Stomach (tissue), 9 donors: Measurements from ENCODE around the gene PSME1. TPM values are rescaled to one million over a fixed set of nuclear protein-coding genes. Genes with fewer than 3 reads are reported as not detected.

Experiments used
- DNase-seq, 2 donors: peaks; one replicate each; pipeline versions ENCODE4 v3.0.0 to v3.0.0-alpha.2; 2013 to 2019
- H3K27ac ChIP-seq, 5 donors: fragments of 200-600 bp in 4 of 5; sonication (generic) in 4 of 5; one replicate each; pipeline ENCODE4 v1.5.1; 2013 to 2019; ENCODE audit warnings: mild to moderate bottlenecking in 1 of 5, moderate library complexity in 1 of 5
- H3K27me3 ChIP-seq, 3 donors: fragments of 200-600 bp; sonication (generic); one replicate each; pipeline ENCODE4 v1.5.1; 2017 to 2019; ENCODE audit warnings: mixed run types in 1 of 3
- H3K36me3 ChIP-seq, 4 donors: fragments of 200-600 bp; sonication (generic); 1 replicate in 3 of 4; 2 replicates in 1 of 4; pipeline ENCODE4 v1.5.1; 2016 to 2019
- H3K4me1 ChIP-seq, 4 donors: fragments of 200-600 bp; sonication (generic); one replicate each; pipeline ENCODE4 v1.5.1; 2016 to 2019
- H3K4me3 ChIP-seq, 4 donors: fragments of 200-600 bp; sonication (generic) in 3 of 4; one replicate each; pipeline ENCODE4 v1.5.1; 2016 to 2019; ENCODE audit warnings: mild to moderate bottlenecking in 1 of 4
- H3K9me3 ChIP-seq, 4 donors: fragments of 200-600 bp; sonication (generic); one replicate each; pipeline ENCODE4 v1.5.1; 2016 to 2019
- EP300 ChIP-seq: sonication (generic); formaldehyde crosslinking; IDR thresholded peaks from one replicate; pipeline ENCODE4 v1.6.1; 2017; ENCODE audit warnings: antibody characterized with exemption
- POLR2A ChIP-seq, 4 donors: fragments of 450-650 bp; IDR thresholded peaks; one replicate each; pipeline ENCODE4 v1.6.1; 2016; ENCODE audit warnings: antibody characterized with exemption in 4 of 4, control low read depth in 2 of 4, mild to moderate bottlenecking in 1 of 4, moderate library complexity in 1 of 4
- POLR2AphosphoS5 ChIP-seq, 3 donors: sonication (generic); formaldehyde crosslinking; IDR thresholded peaks; one replicate each; pipeline ENCODE4 v1.6.1; 2016; ENCODE audit warnings: antibody characterized with exemption in 3 of 3
- WGBS, 5 donors: extraction: QIAGEN DNeasy Blood & Tissue Kit in 3 of 5; methylation state at CpG; one replicate each; pipeline versions ENCODE4 v1.1.5 to v1.1.7; 2013 to 2018; 5-methylcytosine and 5-hydroxymethylcytosine counted together
- intact Hi-C: fragments of 100-400 bp; cut with DNase I; formaldehyde crosslinking; loops from one replicate; pipeline ENCODE4 v1.15.1; 2023; ENCODE audit warnings: low total_unique reads
- polyA plus RNA-seq, 3 donors: library from polyadenylated mRNA; stranded (reverse); fragments of 200-250 nt; gene quantifications; one replicate each; pipeline ENCODE4 v1.2.3, GENCODE V29; 2013
- total RNA-seq, 5 donors: library from RNA; depleted of rRNA; stranded (reverse); fragments of >200 nt; gene quantifications; one replicate each; pipeline versions ENCODE4 v1.1.0 to v1.2.3, GENCODE V29; 2014 to 2016
- TF ChIP-seq, protein P1 (sequence below), 7 experiments: fragments of 450-650 bp in 4 of 7; fragments of 200-600 bp in 3 of 7; sonication (generic) in 3 of 7; IDR thresholded peaks; one replicate each; pipeline ENCODE4 v1.5.1; 2016 to 2019; ENCODE audit warnings: antibody characterized with exemption in 7 of 7, control low read depth in 2 of 7, mild to moderate bottlenecking in 1 of 7
- donor health status: healthy with polysubstance abuse.
- donor health status: Bipolar disorder and iron deficiency.
- donor health status: healthy.

Gene PSME1
- total and polyA plus RNA-seq, 8 donors: 38.5 to 322 (median 114) TPM

DNA sequence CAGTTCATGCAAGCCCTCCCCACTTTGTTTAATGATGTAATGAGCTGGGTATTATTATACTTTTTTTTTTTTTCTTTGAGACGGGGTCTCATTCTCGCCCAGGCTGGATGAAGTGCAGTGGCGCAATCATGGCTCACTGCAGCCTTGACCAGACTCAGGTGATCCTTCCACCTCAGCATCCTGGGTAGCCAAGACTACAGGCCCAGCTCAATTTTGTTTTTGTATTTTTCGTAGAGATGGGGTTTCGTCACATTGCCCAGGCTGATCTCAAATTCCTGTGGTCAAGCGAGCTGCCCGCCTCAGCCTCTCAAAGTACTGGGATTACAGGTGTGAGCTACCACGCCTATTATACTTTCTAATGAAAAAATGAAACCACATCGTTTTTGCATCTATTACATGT is 25.9 kb upstream of the PSME1 start:
- H3K4me3 ChIP-seq: no peak overlapping the region
- no peaks in the 10 kb centered on the region for H3K9me3 ChIP-seq
- TF ChIP-seq POLR2A (IDR thresholded peaks at IDR 0.05): no peak
- TF ChIP-seq, protein P1, sequence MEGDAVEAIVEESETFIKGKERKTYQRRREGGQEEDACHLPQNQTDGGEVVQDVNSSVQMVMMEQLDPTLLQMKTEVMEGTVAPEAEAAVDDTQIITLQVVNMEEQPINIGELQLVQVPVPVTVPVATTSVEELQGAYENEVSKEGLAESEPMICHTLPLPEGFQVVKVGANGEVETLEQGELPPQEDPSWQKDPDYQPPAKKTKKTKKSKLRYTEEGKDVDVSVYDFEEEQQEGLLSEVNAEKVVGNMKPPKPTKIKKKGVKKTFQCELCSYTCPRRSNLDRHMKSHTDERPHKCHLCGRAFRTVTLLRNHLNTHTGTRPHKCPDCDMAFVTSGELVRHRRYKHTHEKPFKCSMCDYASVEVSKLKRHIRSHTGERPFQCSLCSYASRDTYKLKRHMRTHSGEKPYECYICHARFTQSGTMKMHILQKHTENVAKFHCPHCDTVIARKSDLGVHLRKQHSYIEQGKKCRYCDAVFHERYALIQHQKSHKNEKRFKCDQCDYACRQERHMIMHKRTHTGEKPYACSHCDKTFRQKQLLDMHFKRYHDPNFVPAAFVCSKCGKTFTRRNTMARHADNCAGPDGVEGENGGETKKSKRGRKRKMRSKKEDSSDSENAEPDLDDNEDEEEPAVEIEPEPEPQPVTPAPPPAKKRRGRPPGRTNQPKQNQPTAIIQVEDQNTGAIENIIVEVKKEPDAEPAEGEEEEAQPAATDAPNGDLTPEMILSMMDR (IDR thresholded peaks at IDR 0.05): no peak
- TF ChIP-seq EP300: no peak
- TF ChIP-seq POLR2AphosphoS5 (IDR thresholded peaks at IDR 0.05): no peak
- peaks cover 10 to 22% (median 19%) of the 10 kb centered on the region in 4 donors for H3K4me1 ChIP-seq
- DNase-seq: no peak
- no peak overlapping the region for H3K27ac ChIP-seq
- H3K27me3 ChIP-seq: no peaks in the 10 kb centered on the region
- intact Hi-C loops: no loop called here
- H3K36me3 ChIP-seq: no peaks in the 10 kb centered on the region
- WGBS, 5 donors: 64 to 75% (median 68%) methylated on average over 9 of the region's 9 CpGs

- peaks cover 10 to 26% (median 21%) of the 10 kb centered on the region in 4 donors for H3K4me1 ChIP-seq
- H3K27me3 ChIP-seq: no peaks in the 10 kb centered on the region
- intact Hi-C loops: no loop called here
- no peak overlapping the region for H3K4me3 ChIP-seq
- H3K9me3 ChIP-seq: no peaks in the 10 kb centered on the region
- DNase-seq: no peak
- WGBS, 5 donors: 24 to 56% (median 45%) methylated on average over 1 of the region's 1 CpG
- peak overlapping the region in 1 of 5 donors; percentile 51 for H3K27ac ChIP-seq
- no peaks in the 10 kb centered on the region for H3K36me3 ChIP-seq
- TF ChIP-seq, protein P1 (IDR thresholded peaks at IDR 0.05): no peak
- TF ChIP-seq POLR2A (IDR thresholded peaks at IDR 0.05) (no peak), POLR2AphosphoS5 (IDR thresholded peaks at IDR 0.05) (no peak), EP300 (no peak)
Measured at GRCh38 chr14:24110523-24110922, 25.5 kb upstream of the PSME1 start.

GRCh38 chr14:24113379-24113800 is 22.6 kb upstream of the PSME1 start:
- Histone ChIP-seq H3K9me3 (no peaks in the 10 kb centered on the region), H3K4me3 (peak overlapping the region; percentile 56 to 81 (median 64)), H3K36me3 (peaks cover 5 to 15% (median 14%) of the 10 kb centered on the region in 4 donors), H3K27ac (peak overlapping the region; percentile 94 to 100 (median 98)), H3K27me3 (no peaks in the 10 kb centered on the region), H3K4me1 (peaks cover 24 to 44% (median 41%) of the 10 kb centered on the region in 4 donors)
- intact Hi-C loops: no loop called here
- TF ChIP-seq POLR2A (IDR thresholded peaks at IDR 0.05): no peak
- TF ChIP-seq, protein P1 (IDR thresholded peaks at IDR 0.05): no peak
- no peak for TF ChIP-seq POLR2AphosphoS5 (IDR thresholded peaks at IDR 0.05)
- TF ChIP-seq EP300: no peak
- WGBS, 5 donors: 14 to 19% (median 16%) methylated on average over 13 to 15 of the region's 15 CpGs
- DNase-seq: no peak

DNA sequence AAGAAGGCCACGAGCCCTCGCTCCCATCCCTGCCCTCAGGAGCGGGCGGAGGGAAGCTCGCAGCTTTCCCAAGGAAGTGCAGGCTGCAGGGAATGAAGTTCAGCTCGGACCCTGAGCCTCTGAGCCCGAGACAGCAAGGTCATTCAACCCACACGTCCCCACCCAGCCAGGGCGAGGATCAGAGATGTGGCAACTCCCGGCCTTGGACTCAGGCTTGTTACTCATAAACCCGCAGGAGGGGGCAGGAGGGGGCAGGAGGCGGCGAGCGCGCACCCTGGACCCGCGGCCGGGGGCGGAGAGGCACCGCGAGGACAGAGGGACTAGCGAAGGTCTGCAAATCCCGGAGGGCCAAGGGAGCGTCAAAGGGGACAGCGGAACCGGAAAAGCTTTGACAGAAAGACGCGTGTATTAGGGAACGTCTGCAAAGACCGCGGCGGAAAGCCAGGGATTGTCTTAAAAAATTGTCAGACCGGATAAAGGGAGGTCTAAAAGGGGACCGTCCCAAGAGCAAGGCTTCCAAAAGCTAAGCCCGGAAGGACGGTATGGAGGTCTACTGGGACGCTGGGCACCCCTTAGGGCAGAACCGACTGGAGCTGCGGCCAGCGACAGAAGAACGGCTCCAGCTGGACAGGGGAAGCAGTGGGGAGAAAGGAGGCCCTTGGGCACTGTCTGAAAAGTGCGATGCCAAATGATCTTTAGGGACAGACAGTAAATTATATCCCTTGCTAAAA is 22.0 kb upstream of the PSME1 start:
- intact Hi-C loops: no loop called here
- WGBS, 5 donors: 0 to 1% (median 0%) methylated on average over 32 to 42 of the region's 42 CpGs
- H3K4me1 ChIP-seq: peaks cover 22 to 38% (median 36%) of the 10 kb centered on the region in 4 donors

More for the DNA sequence above, 22.0 kb upstream of the PSME1 start:
- peaks cover 10 to 21% (median 19%) of the 10 kb centered on the region in 4 donors for H3K36me3 ChIP-seq
- H3K4me3 ChIP-seq: peak overlapping the region; percentile 56 to 81 (median 64)
- no peaks in the 10 kb centered on the region for H3K27me3 ChIP-seq
- no peaks in the 10 kb centered on the region for H3K9me3 ChIP-seq
- H3K27ac ChIP-seq: peak overlapping the region; percentile 94 to 100 (median 98)
- peak; percentile 75 to 94 for DNase-seq
- TF ChIP-seq EP300: no peak
- peak in 2 of 4 donors; percentile 42 to 57 for TF ChIP-seq POLR2A (IDR thresholded peaks at IDR 0.05)
- TF ChIP-seq, protein P1 (IDR thresholded peaks at IDR 0.05): peak in 2 of 7 experiments; percentile 4 to 6
- TF ChIP-seq POLR2AphosphoS5 (IDR thresholded peaks at IDR 0.05): no peak
